ENCODE data around the gene TANGO6.

DNA sequence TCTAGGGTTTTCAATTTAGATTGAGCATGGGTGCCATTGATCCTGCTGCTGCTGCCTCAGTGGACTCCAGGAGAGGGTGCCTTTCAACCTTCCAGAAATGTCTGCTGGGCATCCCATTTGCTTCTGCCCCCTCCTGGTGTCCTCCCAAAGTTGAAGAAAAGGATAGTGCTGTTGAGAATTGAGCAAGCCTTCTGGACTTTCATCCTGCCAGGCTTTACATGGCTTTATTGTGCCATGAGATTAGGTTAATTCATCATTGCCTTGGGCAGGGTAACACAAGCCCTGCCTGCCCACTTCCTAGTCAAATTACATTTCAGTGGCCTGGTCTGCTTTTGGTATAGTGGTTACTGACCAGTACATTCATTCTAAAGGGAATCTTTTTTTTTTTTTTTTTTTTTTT lies 17.9 kb upstream of the TANGO6 start:
- no peak for TF ChIP-seq MYC (IDR thresholded peaks at IDR 0.05; ENCODE audit: insufficient read depth, insufficient read length, insufficient replicate concordance, low read length, severe bottlenecking)
- TF ChIP-seq RAD51 (IDR thresholded peaks at IDR 0.05), result no peak
- no peak for TF ChIP-seq SMC3 (IDR thresholded peaks at IDR 0.05; ENCODE audit: borderline replicate concordance, low read length)
- TF ChIP-seq, protein P1, sequence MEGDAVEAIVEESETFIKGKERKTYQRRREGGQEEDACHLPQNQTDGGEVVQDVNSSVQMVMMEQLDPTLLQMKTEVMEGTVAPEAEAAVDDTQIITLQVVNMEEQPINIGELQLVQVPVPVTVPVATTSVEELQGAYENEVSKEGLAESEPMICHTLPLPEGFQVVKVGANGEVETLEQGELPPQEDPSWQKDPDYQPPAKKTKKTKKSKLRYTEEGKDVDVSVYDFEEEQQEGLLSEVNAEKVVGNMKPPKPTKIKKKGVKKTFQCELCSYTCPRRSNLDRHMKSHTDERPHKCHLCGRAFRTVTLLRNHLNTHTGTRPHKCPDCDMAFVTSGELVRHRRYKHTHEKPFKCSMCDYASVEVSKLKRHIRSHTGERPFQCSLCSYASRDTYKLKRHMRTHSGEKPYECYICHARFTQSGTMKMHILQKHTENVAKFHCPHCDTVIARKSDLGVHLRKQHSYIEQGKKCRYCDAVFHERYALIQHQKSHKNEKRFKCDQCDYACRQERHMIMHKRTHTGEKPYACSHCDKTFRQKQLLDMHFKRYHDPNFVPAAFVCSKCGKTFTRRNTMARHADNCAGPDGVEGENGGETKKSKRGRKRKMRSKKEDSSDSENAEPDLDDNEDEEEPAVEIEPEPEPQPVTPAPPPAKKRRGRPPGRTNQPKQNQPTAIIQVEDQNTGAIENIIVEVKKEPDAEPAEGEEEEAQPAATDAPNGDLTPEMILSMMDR (IDR thresholded peaks at IDR 0.05 in 2 of 3, conservative IDR thresholded peaks at IDR 0.05 in 1 of 3; ENCODE audit: control insufficient read depth in 2 of 3, extremely low read depth in 1 of 3, insufficient read depth in 1 of 3, low read depth in 3 of 3, low read length in 3 of 3), result no peak
- TF ChIP-seq CBFB (IDR thresholded peaks at IDR 0.05; ENCODE audit: low read depth), result no peak
- no peak for TF ChIP-seq NR2C1 (IDR thresholded peaks at IDR 0.05)
- TF ChIP-seq, protein P2, sequence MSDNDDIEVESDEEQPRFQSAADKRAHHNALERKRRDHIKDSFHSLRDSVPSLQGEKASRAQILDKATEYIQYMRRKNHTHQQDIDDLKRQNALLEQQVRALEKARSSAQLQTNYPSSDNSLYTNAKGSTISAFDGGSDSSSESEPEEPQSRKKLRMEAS (IDR thresholded peaks at IDR 0.05; ENCODE audit: low read depth, low read length), result no peak
- TF ChIP-seq, protein P3, sequence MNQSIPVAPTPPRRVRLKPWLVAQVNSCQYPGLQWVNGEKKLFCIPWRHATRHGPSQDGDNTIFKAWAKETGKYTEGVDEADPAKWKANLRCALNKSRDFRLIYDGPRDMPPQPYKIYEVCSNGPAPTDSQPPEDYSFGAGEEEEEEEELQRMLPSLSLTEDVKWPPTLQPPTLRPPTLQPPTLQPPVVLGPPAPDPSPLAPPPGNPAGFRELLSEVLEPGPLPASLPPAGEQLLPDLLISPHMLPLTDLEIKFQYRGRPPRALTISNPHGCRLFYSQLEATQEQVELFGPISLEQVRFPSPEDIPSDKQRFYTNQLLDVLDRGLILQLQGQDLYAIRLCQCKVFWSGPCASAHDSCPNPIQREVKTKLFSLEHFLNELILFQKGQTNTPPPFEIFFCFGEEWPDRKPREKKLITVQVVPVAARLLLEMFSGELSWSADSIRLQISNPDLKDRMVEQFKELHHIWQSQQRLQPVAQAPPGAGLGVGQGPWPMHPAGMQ (IDR thresholded peaks at IDR 0.05; ENCODE audit: borderline replicate concordance), result no peak
- TF ChIP-seq SIN3A (IDR thresholded peaks at IDR 0.05; ENCODE audit: low read depth, low read length), result no peak
- no peak for TF ChIP-seq POLR2A (IDR thresholded peaks at IDR 0.05; ENCODE audit: low read depth, low read length)
- no peak for TF ChIP-seq POLR2AphosphoS5 (IDR thresholded peaks at IDR 0.05; ENCODE audit: low read length)
